ENCODE data around the gene TUBG2. TPM values are rescaled to one million over a fixed set of nuclear protein-coding genes. Genes with fewer than 3 reads are reported as not detected.

TUBG2 gene
- total RNA-seq, 1 donor = 13.8 TPM

DNA sequence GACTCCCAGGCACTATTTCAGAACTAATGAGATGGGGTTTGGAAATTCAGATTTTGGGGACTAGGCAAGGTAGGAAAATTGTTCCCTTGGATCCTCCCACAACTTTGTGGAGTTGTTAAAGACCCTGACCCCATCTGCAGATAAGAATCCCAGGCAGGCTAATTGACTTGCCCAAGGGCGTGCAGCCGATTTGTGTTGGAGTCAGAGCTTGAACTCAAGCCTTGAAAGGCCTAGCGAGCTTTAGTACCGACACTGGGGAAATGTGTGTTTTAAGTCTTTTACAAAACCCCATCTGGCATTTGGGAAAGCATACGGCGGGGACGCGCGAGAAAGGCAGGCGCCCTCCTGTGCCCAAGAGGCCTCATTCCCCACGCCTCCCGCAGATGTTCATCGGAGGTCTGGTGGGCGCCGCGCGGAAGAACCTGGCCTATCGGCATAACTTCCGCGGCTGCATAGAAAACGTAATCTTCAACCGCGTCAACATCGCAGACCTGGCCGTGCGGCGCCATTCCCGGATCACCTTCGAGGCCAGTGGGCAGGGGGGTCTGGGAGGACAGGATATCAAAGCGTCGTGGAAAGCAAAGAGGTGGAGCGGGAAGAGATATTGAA, 27.5 kb downstream of the TUBG2 start:
- Histone ChIP-seq H3K4me1 (ENCODE audit: insufficient read depth, low read length) (peaks cover 13% of the 10 kb centered on the region), H3K27ac (ENCODE audit: low read depth, low read length) (no peak overlapping the region), H2AFZ (ENCODE audit: low read length) (no peak overlapping the region), H3K27me3 (ENCODE audit: insufficient read depth, low read length) (no peaks in the 10 kb centered on the region), H3K9me3 (ENCODE audit: low read depth, low read length) (no peaks in the 10 kb centered on the region), H3K4me3 (ENCODE audit: insufficient read depth, low read length) (no peak overlapping the region), H4K20me1 (ENCODE audit: insufficient read depth, low read length) (peaks cover 8% of the 10 kb centered on the region), H3K79me2 (ENCODE audit: insufficient read depth, low read length) (no peaks in the 10 kb centered on the region), H3K4me2 (ENCODE audit: insufficient read depth, low read length) (no peak overlapping the region), H3K36me3 (ENCODE audit: insufficient read depth, low read length) (peaks cover 11% of the 10 kb centered on the region)
- TF ChIP-seq, protein P1, sequence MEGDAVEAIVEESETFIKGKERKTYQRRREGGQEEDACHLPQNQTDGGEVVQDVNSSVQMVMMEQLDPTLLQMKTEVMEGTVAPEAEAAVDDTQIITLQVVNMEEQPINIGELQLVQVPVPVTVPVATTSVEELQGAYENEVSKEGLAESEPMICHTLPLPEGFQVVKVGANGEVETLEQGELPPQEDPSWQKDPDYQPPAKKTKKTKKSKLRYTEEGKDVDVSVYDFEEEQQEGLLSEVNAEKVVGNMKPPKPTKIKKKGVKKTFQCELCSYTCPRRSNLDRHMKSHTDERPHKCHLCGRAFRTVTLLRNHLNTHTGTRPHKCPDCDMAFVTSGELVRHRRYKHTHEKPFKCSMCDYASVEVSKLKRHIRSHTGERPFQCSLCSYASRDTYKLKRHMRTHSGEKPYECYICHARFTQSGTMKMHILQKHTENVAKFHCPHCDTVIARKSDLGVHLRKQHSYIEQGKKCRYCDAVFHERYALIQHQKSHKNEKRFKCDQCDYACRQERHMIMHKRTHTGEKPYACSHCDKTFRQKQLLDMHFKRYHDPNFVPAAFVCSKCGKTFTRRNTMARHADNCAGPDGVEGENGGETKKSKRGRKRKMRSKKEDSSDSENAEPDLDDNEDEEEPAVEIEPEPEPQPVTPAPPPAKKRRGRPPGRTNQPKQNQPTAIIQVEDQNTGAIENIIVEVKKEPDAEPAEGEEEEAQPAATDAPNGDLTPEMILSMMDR (IDR thresholded peaks at IDR 0.05; ENCODE audit: extremely low read depth, low read depth, low read length) = no peak
- peak; percentile 34 for DNase-seq (ENCODE audit: insufficient read length, low spot score, missing footprints)

DNA sequence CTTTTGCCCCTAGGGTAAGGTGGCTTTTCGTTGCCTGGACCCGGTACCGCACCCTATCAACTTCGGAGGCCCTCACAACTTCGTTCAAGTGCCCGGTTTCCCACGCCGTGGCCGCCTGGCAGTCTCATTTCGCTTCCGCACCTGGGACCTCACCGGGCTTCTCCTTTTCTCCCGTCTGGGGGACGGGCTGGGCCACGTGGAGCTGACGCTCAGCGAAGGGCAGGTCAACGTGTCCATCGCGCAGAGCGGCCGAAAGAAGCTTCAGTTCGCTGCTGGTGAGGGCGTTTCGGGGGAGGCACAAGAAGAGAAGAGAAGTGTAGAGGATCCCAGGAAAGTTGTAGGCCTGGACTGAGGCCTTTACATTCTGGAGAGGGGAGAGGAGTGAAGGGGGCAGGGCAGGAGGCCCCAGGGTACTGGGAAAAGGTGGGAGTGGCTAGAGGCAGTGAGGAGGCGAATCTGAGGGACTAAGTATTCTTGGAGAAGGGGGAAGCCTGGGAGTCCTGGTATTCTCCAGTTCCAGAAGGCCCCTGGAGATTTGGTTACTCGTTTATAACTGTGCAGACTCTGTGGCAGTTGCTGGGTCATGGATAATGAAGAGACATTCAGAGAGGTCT, 28.7 kb downstream of the TUBG2 start:
- no peaks in the 10 kb centered on the region for H3K9me3 ChIP-seq (ENCODE audit: low read depth, low read length)
- H2AFZ ChIP-seq (ENCODE audit: low read length) = no peak overlapping the region
- peaks cover 6% of the 10 kb centered on the region for H3K4me1 ChIP-seq (ENCODE audit: insufficient read depth, low read length)
- H3K4me3 ChIP-seq (ENCODE audit: insufficient read depth, low read length) = no peak overlapping the region
- H3K79me2 ChIP-seq (ENCODE audit: insufficient read depth, low read length) = no peaks in the 10 kb centered on the region
- TF ChIP-seq, protein P1 (IDR thresholded peaks at IDR 0.05; ENCODE audit: extremely low read depth, low read depth, low read length) = no peak
- H3K27me3 ChIP-seq (ENCODE audit: insufficient read depth, low read length) = no peaks in the 10 kb centered on the region
- DNase-seq (ENCODE audit: insufficient read length, low spot score, missing footprints) = peak; percentile 88
- no peak overlapping the region for H3K4me2 ChIP-seq (ENCODE audit: insufficient read depth, low read length)
- peaks cover 8% of the 10 kb centered on the region for H4K20me1 ChIP-seq (ENCODE audit: insufficient read depth, low read length)
- no peak overlapping the region for H3K27ac ChIP-seq (ENCODE audit: low read depth, low read length)
- peaks cover 16% of the 10 kb centered on the region for H3K36me3 ChIP-seq (ENCODE audit: insufficient read depth, low read length)

DNA sequence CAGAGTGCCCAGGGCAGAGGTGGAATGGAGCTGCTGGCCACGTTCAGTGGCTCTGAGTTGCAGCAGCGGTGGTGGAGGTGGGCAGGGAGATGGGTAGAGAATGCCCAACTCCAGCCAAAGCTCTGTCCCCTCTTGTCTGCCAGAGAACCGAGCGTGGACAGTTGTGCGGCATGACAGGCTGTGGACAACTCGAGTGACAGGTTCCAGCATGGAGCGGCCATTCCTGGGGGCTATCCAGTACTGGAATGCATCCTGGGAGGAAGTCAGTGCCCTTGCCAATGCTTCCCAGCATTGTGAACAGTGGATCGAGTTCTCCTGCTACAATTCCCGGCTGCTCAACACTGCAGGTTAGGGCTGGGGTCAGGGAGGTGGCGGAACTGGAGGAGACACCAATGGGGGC, 31.5 kb downstream of the TUBG2 start:
- Histone ChIP-seq H3K36me3 (ENCODE audit: insufficient read depth, low read length) (peaks cover 25% of the 10 kb centered on the region), H3K27ac (ENCODE audit: low read depth, low read length) (no peak overlapping the region)
- TF ChIP-seq, protein P1 (IDR thresholded peaks at IDR 0.05; ENCODE audit: extremely low read depth, low read depth, low read length) = no peak

DNA sequence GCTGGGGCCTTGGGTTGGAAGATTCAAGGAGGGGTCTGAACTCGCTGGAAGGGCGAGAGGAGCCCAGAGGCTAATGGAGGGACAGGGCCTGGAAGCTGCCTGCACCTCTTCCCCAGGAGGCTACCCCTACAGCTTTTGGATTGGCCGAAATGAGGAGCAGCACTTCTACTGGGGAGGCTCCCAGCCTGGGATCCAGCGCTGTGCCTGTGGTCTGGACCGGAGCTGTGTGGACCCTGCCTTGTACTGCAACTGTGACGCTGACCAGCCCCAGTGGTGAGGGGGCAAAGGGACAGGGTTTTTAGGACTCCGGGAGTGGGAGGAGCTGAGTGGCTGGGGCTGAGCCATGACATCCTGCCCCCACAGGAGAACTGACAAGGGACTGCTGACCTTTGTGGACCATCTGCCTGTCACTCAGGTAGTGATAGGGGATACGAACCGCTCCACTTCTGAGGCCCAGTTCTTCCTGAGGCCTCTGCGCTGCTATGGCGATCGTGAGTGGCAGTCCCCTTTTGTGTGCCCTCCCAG, 32.0 kb downstream of the TUBG2 start:
- no peak overlapping the region for H3K27ac ChIP-seq (ENCODE audit: low read depth, low read length)
- TF ChIP-seq, protein P1 (IDR thresholded peaks at IDR 0.05; ENCODE audit: extremely low read depth, low read depth, low read length) = no peak
- peak; percentile 55 for DNase-seq (ENCODE audit: insufficient read length, low spot score, missing footprints)
- H3K4me3 ChIP-seq (ENCODE audit: insufficient read depth, low read length) = no peak overlapping the region
- no peaks in the 10 kb centered on the region for H4K20me1 ChIP-seq (ENCODE audit: insufficient read depth, low read length)
- H3K4me1 ChIP-seq (ENCODE audit: insufficient read depth, low read length) = no peaks in the 10 kb centered on the region
- no peaks in the 10 kb centered on the region for H3K79me2 ChIP-seq (ENCODE audit: insufficient read depth, low read length)
- no peaks in the 10 kb centered on the region for H3K9me3 ChIP-seq (ENCODE audit: low read depth, low read length)
- H2AFZ ChIP-seq (ENCODE audit: low read length) = no peak overlapping the region
- no peaks in the 10 kb centered on the region for H3K27me3 ChIP-seq (ENCODE audit: insufficient read depth, low read length)
- H3K4me2 ChIP-seq (ENCODE audit: insufficient read depth, low read length) = no peak overlapping the region
- H3K36me3 ChIP-seq (ENCODE audit: insufficient read depth, low read length) = peaks cover 30% of the 10 kb centered on the region

More for the DNA sequence above, 31.5 kb downstream of the TUBG2 start:
- no peaks in the 10 kb centered on the region for H3K4me1 ChIP-seq (ENCODE audit: insufficient read depth, low read length)
- H3K27me3 ChIP-seq (ENCODE audit: insufficient read depth, low read length) = no peaks in the 10 kb centered on the region
- DNase-seq (ENCODE audit: insufficient read length, low spot score, missing footprints) = peak; percentile 86
- H2AFZ ChIP-seq (ENCODE audit: low read length) = no peak overlapping the region
- H3K4me3 ChIP-seq (ENCODE audit: insufficient read depth, low read length) = no peak overlapping the region
- no peak overlapping the region for H3K4me2 ChIP-seq (ENCODE audit: insufficient read depth, low read length)
- H4K20me1 ChIP-seq (ENCODE audit: insufficient read depth, low read length) = no peaks in the 10 kb centered on the region
- no peaks in the 10 kb centered on the region for H3K9me3 ChIP-seq (ENCODE audit: low read depth, low read length)
- H3K79me2 ChIP-seq (ENCODE audit: insufficient read depth, low read length) = no peaks in the 10 kb centered on the region

All from osteoblast (primary cell).